Panc1 (cell line): ENCODE data around the gene CORIN. TPM values are rescaled to one million over a fixed set of nuclear protein-coding genes. Genes with fewer than 3 reads are reported as not detected.
"Not testable (repeated sequence)": the region's sequence is repeated elsewhere in the genome, so short reads cannot be mapped to it uniquely, and the experiment has no call there.

Experiments
- ATAC-seq: fragments of 200-7000 bp; cut with Tn5 transposase; 2 replicates; pipeline ENCODE4 v1.9.1; 2020; ENCODE audit warnings: mild to moderate bottlenecking, moderate library complexity
- BruUV-seq: library from RNA; stranded (reverse); fragments of 400-500 nt; replicated peaks from 2 replicates; lab custom pipeline; 2021; lab: Mats Ljungman, UMichigan
- CTCF ChIA-PET: fragments of 300-600 bp; sonication (Branson Sonifier 250); formaldehyde crosslinking; loops from one replicate; lab custom pipeline; 2022; ENCODE audit warnings: antibody characterized with exemption; lab: Charles Lee
- POLR2A ChIA-PET: fragments of 300-600 bp; sonication (Branson Sonifier 250); formaldehyde crosslinking; loops from one replicate; lab custom pipeline; 2022; ENCODE audit warnings: antibody characterized with exemption; lab: Charles Lee
- DNase-seq: peaks from one replicate; pipeline ENCODE4 v3.0.0-alpha.2; 2010; ENCODE audit warnings: low read depth, low spot score
- H3K27ac ChIP-seq: 2 replicates; pipeline ENCODE4 v1.5.1; 2011; ENCODE audit warnings: mild to moderate bottlenecking, low read length, inconsistent platforms
- H3K27me3 ChIP-seq: fragments of 200-500 bp; sonication (Bioruptor generic); 2 replicates; pipeline ENCODE4 v1.6.0; 2014; ENCODE audit warnings: low read length, inconsistent platforms; ENCODE audit not compliant: control insufficient read depth, insufficient read depth
- H3K36me3 ChIP-seq: fragments of 200-500 bp; sonication (Bioruptor generic); 2 replicates; pipeline ENCODE4 v1.5.1; 2014; ENCODE audit warnings: inconsistent platforms, mild to moderate bottlenecking, low read length, moderate library complexity; ENCODE audit not compliant: control insufficient read depth, insufficient read depth
- H3K4me1 ChIP-seq: 2 replicates; pipeline ENCODE4 v1.5.1; 2011; ENCODE audit warnings: inconsistent platforms, mild to moderate bottlenecking, low read length, moderate library complexity; ENCODE audit not compliant: control insufficient read depth, insufficient read depth
- H3K4me3 ChIP-seq, 2 experiments: 2 replicates each; pipeline ENCODE4 v1.5.1; 2011 to 2012; ENCODE audit warnings: low read depth in 2 of 2, low read length in 2 of 2, mild to moderate bottlenecking in 2 of 2, inconsistent platforms in 1 of 2, moderate library complexity in 1 of 2
- H3K9me3 ChIP-seq: fragments of 200-500 bp; sonication (Bioruptor generic); 2 replicates; pipeline ENCODE4 v1.5.1; 2014; ENCODE audit warnings: low read depth, mild to moderate bottlenecking, inconsistent platforms, low read length, moderate library complexity; ENCODE audit not compliant: control insufficient read depth, insufficient read depth
- POLR2AphosphoS5 ChIP-seq: IDR thresholded peaks from 2 replicates; pipeline ENCODE4 v1.6.1; 2012; ENCODE audit warnings: mild to moderate bottlenecking, low read depth, low read length, moderate library complexity
- REST ChIP-seq, 2 experiments: IDR thresholded peaks; 2 replicates each; pipeline ENCODE4 v1.6.1; 2011 to 2012; ENCODE audit warnings: low read depth in 2 of 2, control low read depth in 1 of 2, low read length in 1 of 2, mild to moderate bottlenecking in 1 of 2, moderate library complexity in 1 of 2; ENCODE audit not compliant: insufficient read depth in 1 of 2
- SIN3A ChIP-seq: IDR thresholded peaks from 2 replicates; pipeline ENCODE4 v1.6.1; 2012; ENCODE audit warnings: low read depth, mild to moderate bottlenecking, low read length, moderate library complexity, borderline replicate concordance; ENCODE audit not compliant: insufficient read depth
- TCF7L2 ChIP-seq: IDR thresholded peaks from 2 replicates; pipeline ENCODE4 v1.6.1; 2011; ENCODE audit warnings: mild to moderate bottlenecking, low read depth, low read length, inconsistent platforms
- in situ Hi-C: cut with HindIII; loops from 2 replicates; pipeline ENCODE4 v1.10.0; 2016; ENCODE audit warnings: low sequenced_read_pairs, low pct_unique_long_range_greater_than_20kb
- intact Hi-C: fragments of 100-400 bp; cut with micrococcal nuclease; formaldehyde crosslinking; loops from one replicate; pipeline ENCODE4 v1.10.0; 2022; ENCODE audit not compliant: unreplicated experiment
- total RNA-seq: library from RNA; stranded (reverse); gene quantifications from one replicate; pipeline ENCODE4 v1.2.1, GENCODE V29; 2021; ENCODE audit not compliant: unreplicated experiment
- TF ChIP-seq, protein P1 (sequence below): fragments of 450-650 bp; IDR thresholded peaks from 2 replicates; pipeline ENCODE4 v1.5.1; 2017; ENCODE audit warnings: mild to moderate bottlenecking

CORIN gene
- total RNA-seq, 1 experiment from 2014 or later: not detected

DNA sequence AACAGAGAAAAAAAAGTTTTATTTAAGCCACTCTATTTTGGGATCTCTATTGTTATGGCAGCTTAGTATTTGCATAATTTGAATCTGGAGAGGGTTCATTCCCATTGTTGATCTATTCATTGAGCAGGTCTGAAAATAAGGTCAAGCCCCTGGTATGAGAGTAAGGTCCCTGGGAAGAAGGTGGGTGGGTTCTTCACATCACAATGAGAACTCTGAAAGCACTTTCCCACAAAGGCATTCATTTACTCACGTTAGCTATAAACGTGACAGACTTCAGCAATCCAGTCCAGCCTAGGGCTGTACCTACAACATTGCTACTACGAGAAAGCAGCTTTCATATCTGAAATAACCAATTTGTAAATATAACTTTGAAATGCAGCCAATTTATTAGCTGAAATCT lies 126.2 kb downstream of the CORIN start:
- in situ Hi-C loops: no loop called here
- no peak overlapping the region for H3K4me3 ChIP-seq

GRCh38 chr4:47711183-47711582 lies 126.7 kb downstream of the CORIN start:
- intact Hi-C loops (no loop called here), in situ Hi-C loops (no loop called here)
- H3K9me3 ChIP-seq: no peaks in the 10 kb centered on the region
- TF ChIP-seq REST (IDR thresholded peaks at IDR 0.05; ENCODE audit: insufficient read depth in 1 of 2, low read depth in 2 of 2, low read length in 1 of 2) (no peak), TCF7L2 (no peak), SIN3A (no peak), POLR2AphosphoS5 (no peak)
- TF ChIP-seq, protein P1, sequence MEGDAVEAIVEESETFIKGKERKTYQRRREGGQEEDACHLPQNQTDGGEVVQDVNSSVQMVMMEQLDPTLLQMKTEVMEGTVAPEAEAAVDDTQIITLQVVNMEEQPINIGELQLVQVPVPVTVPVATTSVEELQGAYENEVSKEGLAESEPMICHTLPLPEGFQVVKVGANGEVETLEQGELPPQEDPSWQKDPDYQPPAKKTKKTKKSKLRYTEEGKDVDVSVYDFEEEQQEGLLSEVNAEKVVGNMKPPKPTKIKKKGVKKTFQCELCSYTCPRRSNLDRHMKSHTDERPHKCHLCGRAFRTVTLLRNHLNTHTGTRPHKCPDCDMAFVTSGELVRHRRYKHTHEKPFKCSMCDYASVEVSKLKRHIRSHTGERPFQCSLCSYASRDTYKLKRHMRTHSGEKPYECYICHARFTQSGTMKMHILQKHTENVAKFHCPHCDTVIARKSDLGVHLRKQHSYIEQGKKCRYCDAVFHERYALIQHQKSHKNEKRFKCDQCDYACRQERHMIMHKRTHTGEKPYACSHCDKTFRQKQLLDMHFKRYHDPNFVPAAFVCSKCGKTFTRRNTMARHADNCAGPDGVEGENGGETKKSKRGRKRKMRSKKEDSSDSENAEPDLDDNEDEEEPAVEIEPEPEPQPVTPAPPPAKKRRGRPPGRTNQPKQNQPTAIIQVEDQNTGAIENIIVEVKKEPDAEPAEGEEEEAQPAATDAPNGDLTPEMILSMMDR: no peak
- no peak for DNase-seq
- no peak overlapping the region for H3K4me3 ChIP-seq
- H3K27ac ChIP-seq: no peak overlapping the region
- H3K27me3 ChIP-seq: no peaks in the 10 kb centered on the region; the same call in 1 of the 2 replicates
- ChIA-PET CTCF (interaction anchor here (1.0 kb wide), 1 partner anchor 125 kb away, joined by 3 read pairs; no protein-coding TSS in a partner anchor), POLR2A (no interaction called here)
- ATAC-seq: no peak
- no TSS peak for BruUV-seq
- no peaks in the 10 kb centered on the region for H3K4me1 ChIP-seq
- no peaks in the 10 kb centered on the region for H3K36me3 ChIP-seq

More for the DNA sequence above, 126.2 kb downstream of the CORIN start:
- CTCF ChIA-PET: no interaction called here
- H3K9me3 ChIP-seq: no peaks in the 10 kb centered on the region
- no peaks in the 10 kb centered on the region for H3K4me1 ChIP-seq
- H3K27me3 ChIP-seq: no peaks in the 10 kb centered on the region; the same call in 1 of the 2 replicates
- no TSS peak for BruUV-seq
- no peaks in the 10 kb centered on the region for H3K36me3 ChIP-seq
- POLR2A ChIA-PET: no interaction called here
- TF ChIP-seq TCF7L2: no peak
- TF ChIP-seq SIN3A: no peak
- TF ChIP-seq, protein P1: no peak
- TF ChIP-seq REST (IDR thresholded peaks at IDR 0.05; ENCODE audit: insufficient read depth in 1 of 2, low read depth in 2 of 2, low read length in 1 of 2): no peak
- TF ChIP-seq POLR2AphosphoS5: no peak
- no peak for DNase-seq
- ATAC-seq: no peak
- no peak overlapping the region for H3K27ac ChIP-seq
- intact Hi-C loops: no loop called here

GRCh38 chr4:47706352-47706751 lies 131.5 kb downstream of the CORIN start:
- H3K4me1 ChIP-seq, H3K27me3 ChIP-seq, H3K9me3 ChIP-seq, BruUV-seq, DNase-seq, ATAC-seq, H3K4me3 ChIP-seq, in situ Hi-C loops, intact Hi-C loops, H3K27ac ChIP-seq, POLR2A ChIA-PET, H3K36me3 ChIP-seq: not testable (repeated sequence)
- CTCF ChIA-PET: interaction anchor here (2.1 kb wide), 1 partner anchor 130 kb away, joined by 12 read pairs; no protein-coding TSS in a partner anchor
